Thymus (tissue), 11 donors: ENCODE measurements around the gene KLF6. TPM values are rescaled to one million over a fixed set of nuclear protein-coding genes. Genes with fewer than 3 reads are reported as not detected.

ENCODE experiments used
- DNase-seq, 9 donors: peaks; one replicate each; pipeline ENCODE4 v3.0.0-alpha.2; 2013; ENCODE audit warnings: low spot score in 9 of 9, low read depth in 6 of 9, missing footprints in 1 of 9
- H3K27ac ChIP-seq, 2 donors: one replicate each; pipeline ENCODE4 v1.5.1; 2013; ENCODE audit warnings: control low read depth in 1 of 2, low read depth in 1 of 2, low read length in 1 of 2, mild to moderate bottlenecking in 1 of 2, moderate library complexity in 1 of 2
- H3K27me3 ChIP-seq, 2 donors: one replicate each; pipeline ENCODE4 v1.5.1; 2013; ENCODE audit warnings: low read length in 1 of 2; ENCODE audit not compliant: control insufficient read depth in 2 of 2, insufficient read depth in 1 of 2
- H3K36me3 ChIP-seq, 2 donors: one replicate each; pipeline ENCODE4 v1.5.1; 2013; ENCODE audit warnings: low read length in 1 of 2, mild to moderate bottlenecking in 1 of 2, moderate library complexity in 1 of 2; ENCODE audit not compliant: control insufficient read depth in 2 of 2, insufficient read depth in 2 of 2
- H3K4me1 ChIP-seq, 2 donors: one replicate each; pipeline ENCODE4 v1.5.1; 2013; ENCODE audit warnings: low read length in 2 of 2; ENCODE audit not compliant: control insufficient read depth in 2 of 2, insufficient read depth in 2 of 2
- H3K4me3 ChIP-seq, 2 donors: one replicate each; pipeline ENCODE4 v1.5.1; 2013; ENCODE audit warnings: low read length in 2 of 2, control low read depth in 1 of 2, mild to moderate bottlenecking in 1 of 2
- H3K9me3 ChIP-seq, 2 donors: one replicate each; pipeline ENCODE4 v1.5.1; 2013; ENCODE audit warnings: low read length in 1 of 2, mild to moderate bottlenecking in 1 of 2; ENCODE audit not compliant: control insufficient read depth in 2 of 2, insufficient read depth in 1 of 2
- WGBS: extraction: QIAGEN DNeasy Blood & Tissue Kit; methylation state at CpG from one replicate; pipeline ENCODE4 v1.1.7; 2013; 5-methylcytosine and 5-hydroxymethylcytosine counted together
- polyA plus RNA-seq: library from polyadenylated mRNA; stranded (reverse); fragments of 200-250 nt; gene quantifications from one replicate; pipeline ENCODE4 v1.2.3, GENCODE V29; 2013
- total RNA-seq: library from RNA; stranded (reverse); fragments of 120-200 nt; gene quantifications from one replicate; pipeline ENCODE4 v1.2.4, GENCODE V29; 2013
- donor health status: healthy.

The KLF6 gene
- total and polyA plus RNA-seq, 2 donors: 27.4 to 65.8 TPM

DNA sequence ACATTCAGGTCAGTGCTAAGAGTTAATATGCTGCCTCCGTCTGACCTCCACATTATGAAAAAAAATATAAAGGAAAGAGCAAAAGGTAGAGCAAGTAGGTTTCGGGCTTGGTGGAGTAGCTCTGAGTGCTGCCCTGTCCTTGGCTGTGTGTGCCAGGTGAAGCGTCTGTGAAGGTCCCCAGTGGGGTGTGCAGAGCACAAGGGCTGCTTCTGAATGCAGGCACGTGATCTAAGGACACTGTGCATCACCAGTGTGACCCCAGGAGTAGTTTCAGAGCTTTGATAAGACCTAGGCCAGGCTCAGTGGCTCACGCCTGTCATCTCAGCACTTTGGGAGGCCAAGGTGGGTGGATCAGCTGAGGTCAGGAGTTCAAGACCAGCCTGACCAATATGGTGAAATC lies 36.0 kb downstream of the KLF6 start:
- 96% methylated on average over 5 of the region's 5 CpGs for WGBS
- Histone ChIP-seq H3K4me3 (no peak overlapping the region), H3K27ac (no peak overlapping the region), H3K27me3 (no peaks in the 10 kb centered on the region), H3K4me1 (peaks cover 0 to 15% of the 10 kb centered on the region in 2 donors), H3K9me3 (no peaks in the 10 kb centered on the region), H3K36me3 (no peaks in the 10 kb centered on the region)
- no peak for DNase-seq

GRCh38 chr10:3748484-3748883 lies 36.5 kb downstream of the KLF6 start:
- WGBS: 96% methylated on average over 7 of the region's 7 CpGs
- no peak overlapping the region for H3K4me3 ChIP-seq
- H3K27ac ChIP-seq: no peak overlapping the region
- DNase-seq: no peak
- H3K36me3 ChIP-seq: no peaks in the 10 kb centered on the region
- no peaks in the 10 kb centered on the region for H3K27me3 ChIP-seq
- no peaks in the 10 kb centered on the region for H3K9me3 ChIP-seq
- H3K4me1 ChIP-seq: peaks cover 0 to 14% of the 10 kb centered on the region in 2 donors

DNA sequence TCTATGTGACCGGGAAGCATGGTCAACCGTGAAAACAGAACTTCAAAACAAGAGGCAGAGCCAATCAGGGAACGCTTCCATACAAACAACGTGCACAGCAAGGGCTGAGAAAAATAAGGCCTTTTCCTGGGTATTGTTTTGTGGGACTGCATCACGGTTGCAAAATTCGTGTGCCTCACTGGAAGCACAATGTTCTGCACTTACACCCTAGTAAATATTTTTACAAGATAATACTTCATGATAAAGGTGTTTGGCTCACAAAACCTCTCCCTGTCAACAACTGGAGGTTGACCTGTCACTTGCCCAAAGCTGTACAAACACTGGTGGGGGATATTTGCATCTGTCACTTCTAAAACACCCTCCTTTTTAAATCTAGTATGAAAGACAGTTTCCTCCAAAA lies 37.0 kb downstream of the KLF6 start:
- Histone ChIP-seq H3K4me1 (peaks cover 0 to 14% of the 10 kb centered on the region in 2 donors), H3K36me3 (no peaks in the 10 kb centered on the region), H3K27ac (no peak overlapping the region), H3K27me3 (no peaks in the 10 kb centered on the region), H3K9me3 (no peaks in the 10 kb centered on the region), H3K4me3 (no peak overlapping the region)
- no peak for DNase-seq
- WGBS: 93% methylated on average over 6 of the region's 6 CpGs

DNA sequence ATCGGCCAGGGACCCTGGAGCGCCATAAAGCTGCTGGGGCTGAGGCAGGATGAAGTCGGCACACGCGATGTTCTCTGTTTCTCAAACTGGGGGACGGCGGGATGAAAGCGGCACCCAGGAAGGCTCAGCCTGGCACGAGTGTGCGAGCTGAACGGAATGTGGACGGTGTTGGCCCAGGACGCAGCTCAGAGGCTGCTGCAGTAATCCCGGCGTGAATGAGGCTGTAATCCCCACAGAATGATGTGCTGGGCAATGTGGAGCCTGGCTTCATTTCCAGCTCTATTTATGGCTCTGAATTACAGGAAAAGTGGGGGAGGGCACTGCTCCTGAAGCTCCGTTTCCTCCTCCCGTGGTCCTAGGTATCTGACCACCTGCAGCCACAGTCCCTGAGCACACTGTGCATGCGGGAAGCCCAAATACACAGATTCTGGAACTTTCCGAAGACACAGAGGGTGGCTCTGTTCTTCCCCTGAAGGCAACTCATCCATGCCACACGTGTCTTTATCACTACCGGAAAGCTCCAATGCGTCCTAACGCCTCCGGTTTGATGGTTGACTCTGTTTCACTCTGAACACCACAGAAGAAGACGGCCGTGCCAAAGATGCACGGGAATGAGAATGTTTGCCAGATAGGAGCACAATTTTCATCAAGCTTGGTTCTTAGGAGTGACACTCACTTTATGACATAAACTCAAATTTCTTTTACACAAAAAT lies 37.6 kb downstream of the KLF6 start:
- no peak for DNase-seq
- peaks cover 0 to 14% of the 10 kb centered on the region in 2 donors for H3K4me1 ChIP-seq
- no peak overlapping the region for H3K4me3 ChIP-seq
- WGBS: 96% methylated on average over 27 of the region's 27 CpGs
- H3K27me3 ChIP-seq: no peaks in the 10 kb centered on the region
- no peak overlapping the region for H3K27ac ChIP-seq
- H3K36me3 ChIP-seq: no peaks in the 10 kb centered on the region
- H3K9me3 ChIP-seq: no peaks in the 10 kb centered on the region

- H3K27ac ChIP-seq: no peak overlapping the region
- H3K36me3 ChIP-seq: no peaks in the 10 kb centered on the region
- no peaks in the 10 kb centered on the region for H3K27me3 ChIP-seq
- no peak for DNase-seq
- H3K4me1 ChIP-seq: peaks cover 0 to 14% of the 10 kb centered on the region in 2 donors
- H3K4me3 ChIP-seq: no peak overlapping the region
- H3K9me3 ChIP-seq: no peaks in the 10 kb centered on the region
- 97% methylated on average over 7 of the region's 7 CpGs for WGBS
These were observed 38.4 kb downstream of the KLF6 start for GRCh38 chr10:3746634-3747033.

GRCh38 chr10:3745521-3745920 lies 39.5 kb downstream of the KLF6 start:
- H3K9me3 ChIP-seq: peaks cover 0 to 3% of the 10 kb centered on the region in 2 donors
- WGBS: 74% methylated on average over 4 of the region's 4 CpGs
- DNase-seq: no peak
- peaks cover 0 to 11% of the 10 kb centered on the region in 2 donors for H3K4me1 ChIP-seq
- no peaks in the 10 kb centered on the region for H3K36me3 ChIP-seq
- no peak overlapping the region for H3K4me3 ChIP-seq
- H3K27me3 ChIP-seq: no peaks in the 10 kb centered on the region
- H3K27ac ChIP-seq: no peak overlapping the region

DNA sequence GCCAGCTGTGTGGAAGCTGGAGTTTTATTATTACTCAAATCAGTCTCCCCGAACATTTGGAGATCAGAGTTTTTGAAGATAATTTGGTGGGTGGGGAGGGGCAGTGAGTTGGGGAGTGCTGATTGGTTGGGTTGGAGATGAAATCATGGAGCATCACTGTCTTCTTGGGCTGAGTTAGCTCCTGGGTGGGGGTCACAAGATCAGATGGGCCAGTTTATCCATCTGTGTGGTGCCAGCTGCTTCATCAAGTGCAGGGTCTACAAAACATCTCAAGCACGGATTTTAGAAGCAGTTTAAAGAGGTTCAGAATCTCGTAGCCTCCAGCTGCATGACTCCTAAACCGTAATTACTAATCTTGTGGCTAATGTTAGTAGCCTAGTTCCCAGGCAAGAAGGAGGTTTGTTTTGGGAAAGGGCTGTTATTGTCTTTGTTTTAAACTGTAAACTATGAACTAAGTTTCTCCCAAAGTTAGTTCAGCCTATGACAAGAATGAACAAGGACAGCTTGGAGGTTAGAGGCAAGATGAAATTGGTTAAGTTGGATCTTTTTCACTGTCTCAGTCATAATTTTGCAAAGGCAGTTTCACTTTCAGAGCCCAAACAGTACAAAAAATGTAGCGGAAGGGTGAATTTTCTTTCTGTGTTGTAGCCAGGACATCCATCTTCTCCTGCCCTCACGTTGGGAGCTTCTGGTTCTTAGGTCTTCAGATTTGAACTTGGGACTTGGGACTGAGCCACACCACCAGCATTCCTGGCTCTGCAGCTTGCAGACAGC lies 43.1 kb downstream of the KLF6 start:
- no peaks in the 10 kb centered on the region for H3K36me3 ChIP-seq
- no peak overlapping the region for H3K4me3 ChIP-seq
- no peaks in the 10 kb centered on the region for H3K27me3 ChIP-seq
- H3K9me3 ChIP-seq: peaks cover 0 to 3% of the 10 kb centered on the region in 2 donors
- no peak for DNase-seq
- peaks cover 0 to 5% of the 10 kb centered on the region in 2 donors for H3K4me1 ChIP-seq
- no peak overlapping the region for H3K27ac ChIP-seq
- whole genome bisulfite sequencing: 87% methylated on average over 6 of the region's 6 CpGs

DNA sequence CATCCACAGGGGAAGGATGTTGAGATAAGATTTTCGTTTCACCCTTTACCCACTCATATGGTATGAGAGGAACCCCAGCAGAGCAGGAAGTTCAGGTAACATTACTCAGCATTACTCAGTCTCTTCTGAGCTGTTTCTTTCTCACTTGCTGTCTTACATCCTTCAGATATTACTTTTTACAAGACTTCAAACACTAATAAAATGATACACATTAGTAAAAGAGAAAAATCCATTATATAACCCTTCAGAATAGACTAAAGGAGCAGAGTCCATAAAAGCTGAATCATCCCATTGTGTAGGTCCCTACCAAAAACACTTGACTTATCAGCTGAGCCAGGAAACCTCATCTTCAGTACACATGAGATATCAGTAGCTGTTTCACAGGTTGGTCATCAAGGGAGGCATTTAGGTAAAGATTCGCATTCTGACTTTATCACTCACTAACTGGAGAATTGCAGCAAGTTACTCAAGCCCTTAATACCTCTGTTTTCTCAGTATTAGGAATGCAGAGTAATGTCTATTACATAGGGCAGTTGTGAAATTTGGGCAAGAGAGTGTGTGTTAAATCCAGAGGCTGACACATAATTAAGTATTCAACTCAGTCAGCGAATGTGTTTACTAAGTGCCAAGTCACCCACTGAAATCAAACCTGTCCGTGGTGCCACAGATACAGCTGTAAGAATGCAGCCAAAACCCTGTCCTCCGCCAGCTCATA lies 44.7 kb downstream of the KLF6 start:
- H3K36me3 ChIP-seq: no peaks in the 10 kb centered on the region
- no peak overlapping the region for H3K4me3 ChIP-seq
- peaks cover 0 to 3% of the 10 kb centered on the region in 2 donors for H3K9me3 ChIP-seq
- no peak overlapping the region for H3K27ac ChIP-seq
- 73% methylated on average over 5 of the region's 5 CpGs for WGBS
- H3K4me1 ChIP-seq: peaks cover 0 to 1% of the 10 kb centered on the region in 2 donors
- no peaks in the 10 kb centered on the region for H3K27me3 ChIP-seq
- DNase-seq: peak in 2 of 9 donors; percentile 25 to 41

DNA sequence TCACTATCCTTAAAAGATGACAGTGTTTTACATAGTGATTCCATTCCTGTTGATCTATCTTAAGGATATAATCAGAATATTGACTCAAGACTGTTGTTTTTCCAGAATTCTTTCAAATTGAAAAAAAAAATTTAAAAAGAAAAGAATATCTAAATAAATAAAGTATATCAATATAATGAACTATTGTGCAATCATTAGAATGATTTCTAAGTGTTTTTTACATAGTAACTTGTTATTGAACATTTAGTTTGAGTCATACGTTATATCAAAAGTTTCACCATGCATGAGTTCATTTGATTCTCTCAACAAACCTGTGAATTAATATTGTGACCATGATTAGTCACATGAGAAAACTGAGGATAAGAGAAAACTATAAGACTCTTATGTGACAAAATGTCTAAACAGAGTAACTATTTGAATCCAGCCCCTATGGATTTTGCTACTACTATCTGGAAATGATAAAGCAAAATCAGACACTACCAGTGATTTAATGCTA lies 46.1 kb downstream of the KLF6 start:
- no peaks in the 10 kb centered on the region for H3K36me3 ChIP-seq
- 94% methylated on average over 1 of the region's 1 CpG for WGBS
- peaks cover 0 to 3% of the 10 kb centered on the region in 2 donors for H3K9me3 ChIP-seq
- H3K4me3 ChIP-seq: no peak overlapping the region
- H3K27ac ChIP-seq: no peak overlapping the region
- H3K27me3 ChIP-seq: no peaks in the 10 kb centered on the region
- H3K4me1 ChIP-seq: no peaks in the 10 kb centered on the region
- DNase-seq: no peak
